GM21723 (cell line): ENCODE data around the gene SYCE3.

Experiments
- ATAC-seq: cut with Tn5 transposase; IDR thresholded peaks from one replicate; pipeline ENCODE4 v1.9.1; 2021; ENCODE audit warnings: mild to moderate bottlenecking, moderate library complexity; ENCODE audit not compliant: unreplicated experiment

Gene SYCE3

GRCh38 chr22:50532824-50533796 is 29.6 kb downstream of the SYCE3 start:
- no peak for ATAC-seq

- no peak for ATAC-seq
These were observed 30.6 kb downstream of the SYCE3 start for GRCh38 chr22:50531962-50532674.

- no peak for ATAC-seq
These were observed 31.2 kb downstream of the SYCE3 start for GRCh38 chr22:50531546-50531961.

GRCh38 chr22:50530877-50531545 is 31.7 kb downstream of the SYCE3 start:
- ATAC-seq: peak; percentile 24

- ATAC-seq: no peak
These were observed 32.2 kb downstream of the SYCE3 start for GRCh38 chr22:50530580-50530876.

- ATAC-seq: peak; percentile 24
These were observed 32.7 kb downstream of the SYCE3 start, which contains the start of gene TYMP for GRCh38 chr22:50529897-50530579. Gene TYMP (minus strand): TSS chr22:50530012. CDS start chr22:50529709, 303 bp downstream.

- ATAC-seq: no peak
These were observed 33.3 kb downstream of the SYCE3 start for GRCh38 chr22:50529416-50529896.

GRCh38 chr22:50528682-50529415 is 33.9 kb downstream of the SYCE3 start:
- no peak for ATAC-seq

- ATAC-seq: no peak
These were observed 34.6 kb downstream of the SYCE3 start for GRCh38 chr22:50527921-50528681.

- ATAC-seq: no peak
These were observed 35.6 kb downstream of the SYCE3 start for GRCh38 chr22:50526834-50527801.

GRCh38 chr22:50526108-50526833 is 36.4 kb downstream of the SYCE3 start:
- ATAC-seq: peak; percentile 36

GRCh38 chr22:50525858-50526107 is 36.9 kb downstream of the SYCE3 start:
- no peak for ATAC-seq

GRCh38 chr22:50525104-50525857 is 37.4 kb downstream of the SYCE3 start, which contains the start of gene SCO2:
Gene SCO2 (minus strand): TSS chr22:50525598. CDS start chr22:50524411, 1,187 bp downstream.
- ATAC-seq: peak; percentile 31

GRCh38 chr22:50524676-50525103 is 38.0 kb downstream of the SYCE3 start:
- no peak for ATAC-seq

GRCh38 chr22:50523806-50524675 is 38.7 kb downstream of the SYCE3 start:
- no peak for ATAC-seq

- ATAC-seq: no peak
These were observed 39.3 kb downstream of the SYCE3 start for GRCh38 chr22:50523458-50523805.
